GM12878 (cell line): ENCODE results near the gene FGF14. TPM values are rescaled to one million over a fixed set of nuclear protein-coding genes. Genes with fewer than 3 reads are reported as not detected.

Experiments
- ATAC-seq: fragments of 200-7000 bp; cut with Tn5 transposase; 3 replicates; pipeline ENCODE4 v1.9.1; 2020; ENCODE audit warnings: mild to moderate bottlenecking, moderate library complexity
- BruUV-seq: library from RNA; stranded (reverse); fragments of 400-500 nt; replicated peaks from 2 replicates; lab custom pipeline; 2021; lab: Mats Ljungman, UMichigan
- CTCF ChIA-PET: fragments of 300-600 bp; sonication (Branson Sonifier 250); formaldehyde crosslinking; extraction: SDS; loops from one replicate; lab custom pipeline; 2021; ENCODE audit warnings: inconsistent platforms; lab: Yijun Ruan, JAX
- POLR2A ChIA-PET: fragments of 350-600 bp; formaldehyde crosslinking; extraction: SDS; loops from one replicate; lab custom pipeline; 2021; ENCODE audit warnings: inconsistent platforms; lab: Charles Lee
- RAD21 ChIA-PET: fragments of 300-600 bp; sonication (Branson Sonifier 250); formaldehyde crosslinking; loops from one replicate; lab custom pipeline; 2023; ENCODE audit warnings: antibody characterized with exemption; ENCODE audit not compliant: unreplicated experiment; lab: Charles Lee
- SMC1A ChIA-PET: fragments of 300-600 bp; sonication (Branson Sonifier 250); formaldehyde crosslinking; loops from one replicate; lab custom pipeline; 2023; ENCODE audit not compliant: unreplicated experiment, uncharacterized antibody; lab: Charles Lee
- DNase-seq: peaks from one replicate; pipeline ENCODE4 v3.0.0-alpha.2; 2011; ENCODE audit warnings: low read depth, low spot score
- FAIRE-seq: peaks from 3 replicates; lab custom pipeline; 2011; peaks lifted over from hg19 to GRCh38; lab: Jason Lieb, UNC
- H2AFZ ChIP-seq: 2 replicates; pipeline ENCODE4 v1.6.0; 2011; ENCODE audit warnings: low read depth, low read length, control low read depth; ENCODE audit not compliant: control insufficient read depth
- H3K27ac ChIP-seq: 2 replicates; pipeline ENCODE4 v1.5.1; 2011; ENCODE audit warnings: control low read depth; ENCODE audit not compliant: control insufficient read depth, insufficient read depth
- H3K27me3 ChIP-seq, 2 experiments: replicated peaks in 1 of 2; 2 replicates each; pipeline versions ENCODE4 v1.6.0 to v1.6.1; 2011; ENCODE audit warnings: low read length in 1 of 2; ENCODE audit not compliant: control insufficient read depth in 2 of 2, insufficient read depth in 2 of 2
- H3K36me3 ChIP-seq, 2 experiments: 2 replicates each; pipeline ENCODE4 v1.5.1; 2011; ENCODE audit warnings: low read length in 1 of 2; ENCODE audit not compliant: control insufficient read depth in 2 of 2, insufficient read depth in 2 of 2
- H3K4me1 ChIP-seq: 2 replicates; pipeline ENCODE4 v1.6.1; 2011; ENCODE audit warnings: mild to moderate bottlenecking, low read length, moderate library complexity, mixed read lengths; ENCODE audit not compliant: control insufficient read depth, insufficient read depth
- H3K4me2 ChIP-seq: 2 replicates; pipeline ENCODE4 v1.6.0; 2011; ENCODE audit warnings: control low read depth; ENCODE audit not compliant: control insufficient read depth, insufficient read depth
- H3K4me3 ChIP-seq: fragments of 200-600 bp; sonication (generic); 2 replicates; pipeline ENCODE4 v1.5.1; 2016
- H3K79me2 ChIP-seq: 2 replicates; pipeline ENCODE4 v1.6.0; 2011; ENCODE audit warnings: low read length; ENCODE audit not compliant: control insufficient read depth, insufficient read depth
- H3K9ac ChIP-seq: 2 replicates; pipeline ENCODE4 v1.8.0; 2011; ENCODE audit warnings: low read length, control low read depth, mixed read lengths; ENCODE audit not compliant: control insufficient read depth, insufficient read depth
- H3K9me3 ChIP-seq: replicated peaks from 3 replicates; pipeline ENCODE4 v1.5.1; 2011; ENCODE audit warnings: mild to moderate bottlenecking, low read length; ENCODE audit not compliant: control insufficient read depth, insufficient read depth
- H4K20me1 ChIP-seq: 2 replicates; pipeline ENCODE4 v1.6.0; 2011; ENCODE audit not compliant: control insufficient read depth, insufficient read depth
- ATF7 ChIP-seq: fragments of 450-650 bp; IDR thresholded peaks from 2 replicates; pipeline ENCODE4 v1.6.1; 2016; ENCODE audit warnings: low read depth, mild to moderate bottlenecking
- BACH1 ChIP-seq: fragments of 450-650 bp; IDR thresholded peaks from 2 replicates; pipeline ENCODE4 v1.6.1; 2017; ENCODE audit warnings: mild to moderate bottlenecking, borderline replicate concordance
- FOXM1 ChIP-seq: IDR thresholded peaks from 2 replicates; pipeline ENCODE4 v1.6.1; 2012; ENCODE audit warnings: low read depth, mild to moderate bottlenecking, inconsistent platforms, low read length, moderate library complexity
- GABPA ChIP-seq: IDR thresholded peaks from 2 replicates; pipeline ENCODE4 v1.6.1; 2014; ENCODE audit warnings: antibody characterized with exemption, low read depth, mild to moderate bottlenecking, inconsistent platforms
- JUND ChIP-seq: IDR thresholded peaks from 2 replicates; pipeline ENCODE4 v1.6.1; 2012; ENCODE audit warnings: low read depth, mild to moderate bottlenecking, low read length, improper control_type of control experiment, moderate library complexity
- KLF5 ChIP-seq: fragments of 450-650 bp; IDR thresholded peaks from 2 replicates; pipeline ENCODE4 v1.6.1; 2014; ENCODE audit warnings: mild to moderate bottlenecking; ENCODE audit not compliant: partially characterized antibody
- POLR2AphosphoS5 ChIP-seq: IDR thresholded peaks from 2 replicates; pipeline ENCODE4 v1.6.1; 2011; ENCODE audit warnings: mild to moderate bottlenecking, low read length, inconsistent platforms
- RFX5 ChIP-seq: IDR thresholded peaks from 2 replicates; pipeline ENCODE4 v1.6.1; 2011; ENCODE audit warnings: low read depth, low read length, improper control_type of control experiment
- ZBTB11 ChIP-seq: fragments of 450-650 bp; formaldehyde crosslinking; IDR thresholded peaks from 2 replicates; pipeline ENCODE4 v1.5.0; 2022; ENCODE audit warnings: mild to moderate bottlenecking, missing genetic modification characterization
- ZBTB33 ChIP-seq: fragments of 450-650 bp; IDR thresholded peaks from 2 replicates; pipeline ENCODE4 v1.6.1; 2017; ENCODE audit warnings: mild to moderate bottlenecking
- ZSCAN29 ChIP-seq: fragments of 450-650 bp; IDR thresholded peaks from 2 replicates; pipeline ENCODE4 v1.6.1; 2017; ENCODE audit warnings: mild to moderate bottlenecking, moderate library complexity
- WGBS: methylation state at CpG from one replicate; pipeline ENCODE4 v1.1.6; 2016; ENCODE audit warnings: low lambda C conversion rate; ENCODE audit not compliant: insufficient replicate concordance, insufficient coverage; ENCODE audit errors: missing lambda C conversion rate; 5-methylcytosine and 5-hydroxymethylcytosine counted together
- in situ Hi-C: fragments of 300-500 bp; cut with MboI; formaldehyde crosslinking; loops from 9 replicates; pipeline ENCODE4 v1.14.3; 2018; ENCODE audit warnings: mixed read lengths
- intact Hi-C: fragments of 100-400 bp; cut with micrococcal nuclease; formaldehyde crosslinking; loops from one replicate; pipeline ENCODE4 v1.14.2; 2022; ENCODE audit not compliant: unreplicated experiment
- polyA plus RNA-seq, 11 experiments: library from polyadenylated mRNA; depleted of rRNA in 4 of 11; unstranded in 6 of 11; stranded (reverse) in 5 of 11; fragments of >200 nt; fragmentation: Nextera tagmentation in 4 of 11; fragmentation: Illumina TruSeq in 1 of 11; extraction: Ambion mirVana in 4 of 11; extraction: Trizol in 1 of 11; gene quantifications; 1 replicate in 1 of 11; 2 replicates in 10 of 11; pipeline versions ENCODE4 v1.2.1 to v1.2.3, GENCODE V29; 2011 to 2016; ENCODE audit warnings: inconsistent platforms in 2 of 11, missing spikeins in 2 of 11, low read depth in 1 of 11
- total RNA-seq, 4 experiments: library from RNA; depleted of rRNA in 3 of 4; stranded (reverse); fragments of >200 nt in 3 of 4; fragmentation: Illumina TruSeq in 1 of 4; extraction: Trizol in 1 of 4; gene quantifications; 2 replicates each; pipeline versions ENCODE4 v1.2.1 to v1.2.3, GENCODE V29; 2013 to 2021

The FGF14 gene
- total and polyA plus RNA-seq, 10 of the 15 experiments (the other 5 are each of a cell fraction or from before 2014, with no cell fraction given), result under 0.01 to 0.44 (median 0.04) TPM

GRCh38 chr13:101898676-101899075, 503.2 kb downstream of the FGF14 start:
- no peak overlapping the region for H3K9ac ChIP-seq
- H3K9me3 ChIP-seq, result no peaks in the 10 kb centered on the region
- in situ Hi-C loops, result no loop called here
- FAIRE-seq (no peak), DNase-seq (no peak)
- no peaks in the 10 kb centered on the region for H3K36me3 ChIP-seq
- no peak overlapping the region for H3K4me2 ChIP-seq
- H2AFZ ChIP-seq, result no peak overlapping the region
- TF ChIP-seq GABPA, result no peak
- TF ChIP-seq ZBTB33, result no peak
- TF ChIP-seq ATF7, result no peak
- TF ChIP-seq KLF5, result no peak
- no peak for TF ChIP-seq JUND
- TF ChIP-seq, all 136 proteins: peak for 0
- no TSS peak for BruUV-seq
- H4K20me1 ChIP-seq, result no peaks in the 10 kb centered on the region
- ChIA-PET RAD21 (interaction anchor here (0.7 kb wide), 1 partner anchor 105 kb away, joined by 3 read pairs; no protein-coding TSS in a partner anchor), SMC1A (no interaction called here), CTCF (no interaction called here), POLR2A (interaction anchor here (0.7 kb wide), 1 partner anchor 1671 kb away, joined by 4 read pairs; no protein-coding TSS in a partner anchor)
- intact Hi-C loops, result no loop called here
- H3K27me3 ChIP-seq, result no peaks in the 10 kb centered on the region
- ATAC-seq, result no peak
- H3K4me3 ChIP-seq, result no peak overlapping the region
- H3K4me1 ChIP-seq, result no peaks in the 10 kb centered on the region
- no peak overlapping the region for H3K27ac ChIP-seq
- H3K79me2 ChIP-seq, result no peaks in the 10 kb centered on the region

GRCh38 chr13:101896541-101896940, 505.3 kb downstream of the FGF14 start:
- SMC1A ChIA-PET, result no interaction called here
- TF ChIP-seq POLR2AphosphoS5, result no peak
- no peak for TF ChIP-seq RFX5
- TF ChIP-seq FOXM1, result no peak
- TF ChIP-seq ZBTB11 (CRISPR knock-in tag), result no peak
- no peak for TF ChIP-seq ZSCAN29
- TF ChIP-seq BACH1, result no peak
- TF ChIP-seq, all 136 proteins: peak for 0
- Histone ChIP-seq H3K27me3 (no peaks in the 10 kb centered on the region), H3K4me1 (no peaks in the 10 kb centered on the region), H2AFZ (no peak overlapping the region), H3K27ac (no peak overlapping the region), H3K79me2 (no peaks in the 10 kb centered on the region), H3K9me3 (no peaks in the 10 kb centered on the region), H3K9ac (no peak overlapping the region), H3K4me2 (no peak overlapping the region), H3K4me3 (no peak overlapping the region), H3K36me3 (no peaks in the 10 kb centered on the region), H4K20me1 (no peaks in the 10 kb centered on the region)
- intact Hi-C loops, result no loop called here
- ATAC-seq (no peak), DNase-seq (no peak), FAIRE-seq (no peak)
- 39% methylated on average over 2 of the region's 2 CpGs for WGBS
- RAD21 ChIA-PET, result no interaction called here
- CTCF ChIA-PET, result no interaction called here
- no TSS peak for BruUV-seq
- POLR2A ChIA-PET, result no interaction called here
- in situ Hi-C loops, result no loop called here
